GM08714 (cell line): ENCODE data around the gene DOK5.

Experiments used
- H3K4me3 ChIP-seq: fragments of 200-500 bp; sonication (Bioruptor generic); 2 replicates; pipeline ENCODE4 v1.5.1; 2014; ENCODE audit warnings: mild to moderate bottlenecking, low read length, inconsistent platforms
- ZNF274 ChIP-seq: IDR thresholded peaks from 2 replicates; pipeline ENCODE4 v1.6.1; 2012; ENCODE audit warnings: mild to moderate bottlenecking, low read depth, low read length

Gene DOK5

GRCh38 chr20:54665812-54666211 lies 190.4 kb downstream of the DOK5 start:
- no peak for TF ChIP-seq ZNF274
- H3K4me3 ChIP-seq, result no peak overlapping the region

GRCh38 chr20:54668271-54669039 lies 193.1 kb downstream of the DOK5 start:
- no peak for TF ChIP-seq ZNF274
- no peak overlapping the region for H3K4me3 ChIP-seq

GRCh38 chr20:54669040-54669363 lies 193.6 kb downstream of the DOK5 start:
- TF ChIP-seq ZNF274, result no peak
- no peak overlapping the region for H3K4me3 ChIP-seq

- no peak overlapping the region for H3K4me3 ChIP-seq
- no peak for TF ChIP-seq ZNF274
Measured at GRCh38 chr20:54678253-54678652, 202.9 kb downstream of the DOK5 start.

- no peak for TF ChIP-seq ZNF274
- no peak overlapping the region for H3K4me3 ChIP-seq
Measured at GRCh38 chr20:54680439-54680838, 205.0 kb downstream of the DOK5 start.

- no peak for TF ChIP-seq ZNF274
- H3K4me3 ChIP-seq, result no peak overlapping the region
Measured at GRCh38 chr20:54680872-54681619, 205.7 kb downstream of the DOK5 start.

- H3K4me3 ChIP-seq, result no peak overlapping the region
- TF ChIP-seq ZNF274, result no peak
Measured at GRCh38 chr20:54681869-54682268, 206.5 kb downstream of the DOK5 start.

- no peak for TF ChIP-seq ZNF274
- H3K4me3 ChIP-seq, result no peak overlapping the region
Measured at GRCh38 chr20:54688476-54688875, 213.1 kb downstream of the DOK5 start.

GRCh38 chr20:54690323-54690722 lies 214.9 kb downstream of the DOK5 start:
- H3K4me3 ChIP-seq, result no peak overlapping the region
- no peak for TF ChIP-seq ZNF274

GRCh38 chr20:54691327-54691726 lies 215.9 kb downstream of the DOK5 start:
- TF ChIP-seq ZNF274, result no peak
- H3K4me3 ChIP-seq, result no peak overlapping the region

GRCh38 chr20:54692168-54692887 lies 216.9 kb downstream of the DOK5 start:
- H3K4me3 ChIP-seq, result no peak overlapping the region
- TF ChIP-seq ZNF274, result no peak

- no peak overlapping the region for H3K4me3 ChIP-seq
- no peak for TF ChIP-seq ZNF274
Measured at GRCh38 chr20:54694516-54694915, 219.1 kb downstream of the DOK5 start.

- TF ChIP-seq ZNF274, result no peak
- no peak overlapping the region for H3K4me3 ChIP-seq
Measured at GRCh38 chr20:54698373-54698772, 223.0 kb downstream of the DOK5 start.
